DND-41 (cell line): ENCODE results near the gene FUT7.

Source experiments
- EZH2 ChIP-seq: IDR thresholded peaks from 3 replicates; pipeline ENCODE4 v1.6.1; 2012; ENCODE audit warnings: borderline replicate concordance, low read depth, mild to moderate bottlenecking, moderate library complexity, low read length, inconsistent platforms; ENCODE audit not compliant: severe bottlenecking
- TF ChIP-seq, protein P1 (sequence below): IDR thresholded peaks from 2 replicates; pipeline ENCODE4 v1.5.1; 2012; ENCODE audit warnings: borderline replicate concordance, low read length, moderate library complexity, mild to moderate bottlenecking; ENCODE audit not compliant: poor library complexity, severe bottlenecking; ENCODE audit errors: extremely low read depth

DNA sequence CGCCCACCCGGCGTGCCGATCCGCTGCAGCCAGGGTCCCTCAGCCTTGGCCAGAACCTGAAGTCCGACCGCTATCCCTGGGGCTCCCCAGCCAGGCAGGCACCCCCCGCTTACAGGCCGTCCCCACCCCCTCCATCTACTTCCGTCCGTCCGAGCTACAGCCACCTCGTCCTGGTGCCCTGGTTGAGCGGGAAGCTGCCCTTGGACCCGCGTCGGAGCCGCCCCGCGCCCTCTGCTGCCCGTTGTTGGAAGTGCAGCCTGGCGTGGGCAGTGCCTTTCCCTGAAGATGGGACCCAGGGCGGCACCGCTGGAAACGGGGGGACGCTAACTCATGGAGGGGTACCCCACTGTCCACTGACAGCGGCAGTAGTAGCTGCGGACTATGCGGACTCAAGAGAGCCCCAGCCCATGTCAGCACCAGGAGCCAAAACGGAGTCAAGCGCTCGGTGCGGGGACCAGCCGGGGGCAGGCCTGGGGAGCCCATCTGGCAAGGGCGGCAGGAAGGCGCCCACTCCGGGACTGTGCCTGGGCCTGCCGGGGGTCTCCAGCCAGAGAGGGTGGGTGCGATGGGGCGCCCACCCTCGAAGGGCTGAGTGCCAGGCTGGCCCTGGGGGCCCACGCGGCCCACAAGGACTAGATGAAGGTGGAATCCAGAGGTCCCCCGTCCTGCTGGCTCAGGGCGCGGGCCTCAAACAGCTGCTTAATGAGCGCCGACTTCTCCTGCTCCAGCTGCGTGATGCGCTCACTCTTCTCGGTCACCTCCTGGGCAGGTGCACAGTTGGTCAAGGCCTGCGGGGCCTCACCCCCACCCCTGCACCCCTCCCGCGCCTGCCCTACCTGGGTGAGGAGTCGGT lies 32.4 kb upstream of the FUT7 start:
- TF ChIP-seq, protein P1, sequence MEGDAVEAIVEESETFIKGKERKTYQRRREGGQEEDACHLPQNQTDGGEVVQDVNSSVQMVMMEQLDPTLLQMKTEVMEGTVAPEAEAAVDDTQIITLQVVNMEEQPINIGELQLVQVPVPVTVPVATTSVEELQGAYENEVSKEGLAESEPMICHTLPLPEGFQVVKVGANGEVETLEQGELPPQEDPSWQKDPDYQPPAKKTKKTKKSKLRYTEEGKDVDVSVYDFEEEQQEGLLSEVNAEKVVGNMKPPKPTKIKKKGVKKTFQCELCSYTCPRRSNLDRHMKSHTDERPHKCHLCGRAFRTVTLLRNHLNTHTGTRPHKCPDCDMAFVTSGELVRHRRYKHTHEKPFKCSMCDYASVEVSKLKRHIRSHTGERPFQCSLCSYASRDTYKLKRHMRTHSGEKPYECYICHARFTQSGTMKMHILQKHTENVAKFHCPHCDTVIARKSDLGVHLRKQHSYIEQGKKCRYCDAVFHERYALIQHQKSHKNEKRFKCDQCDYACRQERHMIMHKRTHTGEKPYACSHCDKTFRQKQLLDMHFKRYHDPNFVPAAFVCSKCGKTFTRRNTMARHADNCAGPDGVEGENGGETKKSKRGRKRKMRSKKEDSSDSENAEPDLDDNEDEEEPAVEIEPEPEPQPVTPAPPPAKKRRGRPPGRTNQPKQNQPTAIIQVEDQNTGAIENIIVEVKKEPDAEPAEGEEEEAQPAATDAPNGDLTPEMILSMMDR: peak; percentile 87
- no peak for TF ChIP-seq EZH2
